Measurements from ENCODE around the gene FGD2.

Gene FGD2

DNA sequence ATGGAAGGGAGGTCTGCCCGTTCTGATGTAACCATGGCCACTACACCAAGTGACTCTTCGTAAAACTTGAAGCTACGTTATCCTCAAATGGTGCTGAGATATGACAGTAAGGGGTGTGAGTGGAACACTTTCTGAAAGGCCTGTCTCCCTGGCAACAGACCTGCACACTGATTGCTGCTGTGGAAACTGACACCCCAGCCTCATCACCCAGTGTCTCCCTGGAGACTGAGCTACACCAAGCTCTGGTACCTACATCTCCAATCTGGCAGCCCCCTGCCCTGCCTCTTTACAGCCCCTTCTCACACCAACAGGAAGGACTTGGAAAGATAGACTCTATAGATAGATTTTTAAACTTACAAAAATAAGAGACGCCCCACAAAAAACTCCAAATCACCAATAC is 37.7 kb upstream of the FGD2 start:
- H3K9me2 ChIP-seq (replicated peaks; ENCODE audit: insufficient read depth, low read length) = no peaks in the 10 kb centered on the region
- 0 out of 2 replicates have a peak, but pooled peaks cover 2% of the 10 kb centered on the region for H3K36me3 ChIP-seq (ENCODE audit: low read length)
- H4K20me1 ChIP-seq (ENCODE audit: low read depth, low read length) = no peaks in the 10 kb centered on the region
- no peak overlapping the region for H3K9ac ChIP-seq (ENCODE audit: low read length)
- no peak overlapping the region for H3K4me3 ChIP-seq (ENCODE audit: insufficient read depth, low read length, poor library complexity, severe bottlenecking)
- no peaks in the 10 kb centered on the region for H3K27me3 ChIP-seq (ENCODE audit: low read length)
- no peak for TF ChIP-seq EZH2phosphoT487 (conservative IDR thresholded peaks at IDR 0.05; ENCODE audit: low read length)
- TF ChIP-seq, protein P1, sequence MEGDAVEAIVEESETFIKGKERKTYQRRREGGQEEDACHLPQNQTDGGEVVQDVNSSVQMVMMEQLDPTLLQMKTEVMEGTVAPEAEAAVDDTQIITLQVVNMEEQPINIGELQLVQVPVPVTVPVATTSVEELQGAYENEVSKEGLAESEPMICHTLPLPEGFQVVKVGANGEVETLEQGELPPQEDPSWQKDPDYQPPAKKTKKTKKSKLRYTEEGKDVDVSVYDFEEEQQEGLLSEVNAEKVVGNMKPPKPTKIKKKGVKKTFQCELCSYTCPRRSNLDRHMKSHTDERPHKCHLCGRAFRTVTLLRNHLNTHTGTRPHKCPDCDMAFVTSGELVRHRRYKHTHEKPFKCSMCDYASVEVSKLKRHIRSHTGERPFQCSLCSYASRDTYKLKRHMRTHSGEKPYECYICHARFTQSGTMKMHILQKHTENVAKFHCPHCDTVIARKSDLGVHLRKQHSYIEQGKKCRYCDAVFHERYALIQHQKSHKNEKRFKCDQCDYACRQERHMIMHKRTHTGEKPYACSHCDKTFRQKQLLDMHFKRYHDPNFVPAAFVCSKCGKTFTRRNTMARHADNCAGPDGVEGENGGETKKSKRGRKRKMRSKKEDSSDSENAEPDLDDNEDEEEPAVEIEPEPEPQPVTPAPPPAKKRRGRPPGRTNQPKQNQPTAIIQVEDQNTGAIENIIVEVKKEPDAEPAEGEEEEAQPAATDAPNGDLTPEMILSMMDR (IDR thresholded peaks at IDR 0.05; ENCODE audit: insufficient read depth, low read length, poor library complexity, severe bottlenecking) = no peak
- no peaks in the 10 kb centered on the region for H3K79me2 ChIP-seq (ENCODE audit: insufficient read depth, low read length)
- H2AFZ ChIP-seq (ENCODE audit: low read depth, low read length, severe bottlenecking) = no peak overlapping the region
- H3K27ac ChIP-seq (ENCODE audit: low read depth, low read length) = no peak overlapping the region
- H3F3A ChIP-seq (ENCODE audit: insufficient read depth) = peaks cover 13% of the 10 kb centered on the region
- no peak overlapping the region for H3K4me2 ChIP-seq (ENCODE audit: low read depth, low read length, poor library complexity, severe bottlenecking)
- no peaks in the 10 kb centered on the region for H3K9me3 ChIP-seq (ENCODE audit: insufficient read depth, low read length)

DNA sequence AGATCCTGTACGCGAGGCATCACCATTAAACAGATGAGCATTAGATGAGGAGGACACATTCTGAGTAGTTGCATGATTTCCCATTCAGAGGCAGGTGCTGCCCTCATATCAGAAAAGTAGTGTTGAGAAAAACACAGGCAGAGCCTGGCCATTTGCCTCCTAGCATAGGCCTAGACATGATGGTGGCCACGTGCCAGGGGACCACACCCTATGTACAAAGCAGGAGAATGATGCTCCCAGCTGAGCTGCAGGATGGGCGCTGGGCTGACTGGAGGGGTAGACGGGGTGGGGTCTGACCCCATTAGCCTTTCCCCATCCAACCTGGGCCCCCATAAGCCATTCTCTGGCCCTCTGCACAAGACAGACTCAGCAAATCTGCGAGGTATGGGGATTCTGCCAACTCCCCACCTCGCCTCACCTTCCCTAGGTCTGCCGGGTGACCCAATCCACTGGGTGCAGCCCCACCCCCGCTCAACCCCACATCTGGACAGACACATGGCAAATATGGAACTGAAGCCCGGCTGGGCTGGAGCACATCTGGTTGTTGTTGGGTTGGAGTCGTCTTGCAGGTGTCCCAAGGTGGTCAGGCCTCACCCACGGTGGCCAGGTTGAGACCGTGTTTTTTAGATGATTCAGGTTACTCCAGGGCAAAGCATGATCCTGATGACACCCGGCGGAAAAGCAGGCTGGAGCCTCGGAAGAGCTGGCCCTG is 37.0 kb upstream of the FGD2 start:
- no peaks in the 10 kb centered on the region for H4K20me1 ChIP-seq (ENCODE audit: low read depth, low read length)
- H3K27ac ChIP-seq (ENCODE audit: low read depth, low read length) = no peak overlapping the region
- TF ChIP-seq EZH2phosphoT487 (conservative IDR thresholded peaks at IDR 0.05; ENCODE audit: low read length) = no peak
- TF ChIP-seq, protein P1 (IDR thresholded peaks at IDR 0.05; ENCODE audit: insufficient read depth, low read length, poor library complexity, severe bottlenecking) = no peak
- H3F3A ChIP-seq (ENCODE audit: insufficient read depth) = peaks cover 13% of the 10 kb centered on the region
- peaks cover 6% of the 10 kb centered on the region; the same call in 1 of the 2 replicates for H3K36me3 ChIP-seq (ENCODE audit: low read length)
- no peak overlapping the region for H3K9ac ChIP-seq (ENCODE audit: low read length)
- H3K4me3 ChIP-seq (ENCODE audit: insufficient read depth, low read length, poor library complexity, severe bottlenecking) = no peak overlapping the region
- no peak overlapping the region for H3K4me2 ChIP-seq (ENCODE audit: low read depth, low read length, poor library complexity, severe bottlenecking)
- no peaks in the 10 kb centered on the region for H3K9me3 ChIP-seq (ENCODE audit: insufficient read depth, low read length)
- H3K9me2 ChIP-seq (replicated peaks; ENCODE audit: insufficient read depth, low read length) = no peaks in the 10 kb centered on the region
- no peak overlapping the region for H2AFZ ChIP-seq (ENCODE audit: low read depth, low read length, severe bottlenecking)
- no peaks in the 10 kb centered on the region for H3K79me2 ChIP-seq (ENCODE audit: insufficient read depth, low read length)
- no peaks in the 10 kb centered on the region for H3K27me3 ChIP-seq (ENCODE audit: low read length)

DNA sequence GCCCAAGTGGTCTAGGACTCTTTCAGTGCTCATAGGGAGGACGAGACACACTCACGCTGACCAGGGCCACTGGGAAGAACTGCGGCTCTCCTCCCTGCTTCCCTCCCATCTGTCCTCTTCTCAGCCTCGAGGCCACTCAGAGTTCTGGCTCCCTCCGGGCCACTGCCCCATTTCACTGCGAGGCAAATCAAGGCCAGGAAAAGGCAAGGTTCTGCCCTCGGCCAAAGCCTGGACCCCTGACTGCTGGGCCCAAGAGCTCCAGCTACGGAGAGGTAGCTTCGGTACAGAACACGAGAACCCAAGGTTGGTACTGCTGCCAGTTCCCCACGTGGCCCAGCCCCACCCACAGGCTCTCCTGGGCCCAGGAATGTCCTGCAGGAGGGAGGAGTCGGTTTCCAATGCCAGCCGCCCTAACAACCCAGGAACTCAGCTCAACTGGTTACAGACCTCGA is 36.2 kb upstream of the FGD2 start:
- no peak overlapping the region for H3K9ac ChIP-seq (ENCODE audit: low read length)
- TF ChIP-seq, protein P1 (IDR thresholded peaks at IDR 0.05; ENCODE audit: insufficient read depth, low read length, poor library complexity, severe bottlenecking) = no peak
- TF ChIP-seq EZH2phosphoT487 (conservative IDR thresholded peaks at IDR 0.05; ENCODE audit: low read length) = no peak
- no peaks in the 10 kb centered on the region for H3K27me3 ChIP-seq (ENCODE audit: low read length)
- H3K4me3 ChIP-seq (ENCODE audit: insufficient read depth, low read length, poor library complexity, severe bottlenecking) = no peak overlapping the region
- no peaks in the 10 kb centered on the region for H3K9me2 ChIP-seq (replicated peaks; ENCODE audit: insufficient read depth, low read length)
- no peaks in the 10 kb centered on the region for H3K79me2 ChIP-seq (ENCODE audit: insufficient read depth, low read length)
- H3K27ac ChIP-seq (ENCODE audit: low read depth, low read length) = no peak overlapping the region
- no peak overlapping the region for H3K4me2 ChIP-seq (ENCODE audit: low read depth, low read length, poor library complexity, severe bottlenecking)
- H2AFZ ChIP-seq (ENCODE audit: low read depth, low read length, severe bottlenecking) = no peak overlapping the region
- H3K36me3 ChIP-seq (ENCODE audit: low read length) = peaks cover 11% of the 10 kb centered on the region; the same call in 1 of the 2 replicates
- no peaks in the 10 kb centered on the region for H3K9me3 ChIP-seq (ENCODE audit: insufficient read depth, low read length)
- peaks cover 13% of the 10 kb centered on the region for H3F3A ChIP-seq (ENCODE audit: insufficient read depth)
- no peaks in the 10 kb centered on the region for H4K20me1 ChIP-seq (ENCODE audit: low read depth, low read length)
